ENCODE data around the gene POU2F2.

DNA sequence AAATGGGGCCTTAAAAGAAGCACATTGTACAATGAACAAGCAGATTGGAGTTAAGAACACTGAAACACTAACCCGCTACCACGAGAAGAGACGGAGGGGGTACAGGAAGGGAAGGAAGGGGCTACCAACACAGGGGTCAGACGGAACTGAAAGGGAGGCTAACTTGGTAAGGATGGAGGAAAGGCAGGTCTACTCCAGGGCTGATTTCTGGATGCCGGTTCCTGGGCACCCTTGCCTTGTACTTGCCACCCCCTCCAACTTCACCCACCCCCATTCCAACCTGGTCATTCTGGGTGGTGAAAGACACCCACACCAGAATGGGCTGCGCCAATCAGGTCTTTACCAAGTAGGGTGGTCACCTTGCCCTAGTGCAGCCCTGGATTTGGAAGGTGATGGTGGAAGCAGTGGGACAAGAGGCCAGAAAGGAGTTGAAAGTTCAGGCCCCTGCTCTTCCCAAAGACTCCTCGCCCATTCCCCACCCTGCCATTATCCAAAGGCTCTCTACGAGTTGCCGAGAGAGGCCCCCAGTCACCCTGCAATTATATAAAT lies 46.0 kb downstream of the POU2F2 start:
- TF ChIP-seq, protein P1, sequence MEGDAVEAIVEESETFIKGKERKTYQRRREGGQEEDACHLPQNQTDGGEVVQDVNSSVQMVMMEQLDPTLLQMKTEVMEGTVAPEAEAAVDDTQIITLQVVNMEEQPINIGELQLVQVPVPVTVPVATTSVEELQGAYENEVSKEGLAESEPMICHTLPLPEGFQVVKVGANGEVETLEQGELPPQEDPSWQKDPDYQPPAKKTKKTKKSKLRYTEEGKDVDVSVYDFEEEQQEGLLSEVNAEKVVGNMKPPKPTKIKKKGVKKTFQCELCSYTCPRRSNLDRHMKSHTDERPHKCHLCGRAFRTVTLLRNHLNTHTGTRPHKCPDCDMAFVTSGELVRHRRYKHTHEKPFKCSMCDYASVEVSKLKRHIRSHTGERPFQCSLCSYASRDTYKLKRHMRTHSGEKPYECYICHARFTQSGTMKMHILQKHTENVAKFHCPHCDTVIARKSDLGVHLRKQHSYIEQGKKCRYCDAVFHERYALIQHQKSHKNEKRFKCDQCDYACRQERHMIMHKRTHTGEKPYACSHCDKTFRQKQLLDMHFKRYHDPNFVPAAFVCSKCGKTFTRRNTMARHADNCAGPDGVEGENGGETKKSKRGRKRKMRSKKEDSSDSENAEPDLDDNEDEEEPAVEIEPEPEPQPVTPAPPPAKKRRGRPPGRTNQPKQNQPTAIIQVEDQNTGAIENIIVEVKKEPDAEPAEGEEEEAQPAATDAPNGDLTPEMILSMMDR (IDR thresholded peaks at IDR 0.05 in 8 of 11, conservative IDR thresholded peaks at IDR 0.05 in 3 of 11): no peak
- TF ChIP-seq POLR2AphosphoS5 (IDR thresholded peaks at IDR 0.05): peak in 2 of 3 donors; percentile 23 to 46
